CD4-positive, alpha-beta memory T cell (primary cell): Measurements from ENCODE around the gene SAXO2. TPM values are rescaled to one million over a fixed set of nuclear protein-coding genes. Genes with fewer than 3 reads are reported as not detected.
"Not testable (repeated sequence)": the region's sequence is repeated elsewhere in the genome, so short reads cannot be mapped to it uniquely, and the experiment has no call there.

Experiments used
- CTCF ChIA-PET: fragments of 350-600 bp; sonication (Branson Sonifier 250); formaldehyde crosslinking; loops from one replicate; lab custom pipeline; 2021; ENCODE audit warnings: inconsistent platforms; ENCODE audit not compliant: partially characterized antibody; lab: Charles Lee
- POLR2A ChIA-PET: fragments of 350-600 bp; sonication (Branson Sonifier 250); formaldehyde crosslinking; loops from one replicate; lab custom pipeline; 2021; ENCODE audit not compliant: partially characterized antibody; lab: Charles Lee
- DNase-seq, 5 donors: peaks; one replicate each; pipeline versions ENCODE4 v3.0.0 to v3.0.0-alpha.2; 2020 to 2022; ENCODE audit warnings: mixed read lengths in 1 of 5
- H3K27ac ChIP-seq: one replicate; pipeline ENCODE4 v1.7.0; 2013; ENCODE audit warnings: low read depth, low read length
- H3K27me3 ChIP-seq: 2 replicates; pipeline ENCODE4 v1.7.0; 2013; ENCODE audit warnings: mild to moderate bottlenecking, low read length, moderate library complexity; ENCODE audit not compliant: insufficient read depth
- H3K36me3 ChIP-seq: 2 replicates; pipeline ENCODE4 v1.7.0; 2013; ENCODE audit warnings: mild to moderate bottlenecking, low read length, moderate library complexity; ENCODE audit not compliant: insufficient read depth
- H3K4me1 ChIP-seq: 2 replicates; pipeline ENCODE4 v1.7.0; 2013; ENCODE audit warnings: mild to moderate bottlenecking, low read length, moderate library complexity; ENCODE audit not compliant: insufficient read depth
- H3K4me3 ChIP-seq, 2 donors: one replicate each; pipeline ENCODE4 v1.7.0; 2013; ENCODE audit warnings: low read length in 2 of 2, mild to moderate bottlenecking in 1 of 2
- H3K9me3 ChIP-seq, 2 donors: one replicate each; pipeline ENCODE4 v1.7.0; 2013; ENCODE audit warnings: low read length in 2 of 2, control low read depth in 1 of 2; ENCODE audit not compliant: control insufficient read depth in 1 of 2
- H3K27ac Mint-ChIP-seq, 7 donors: one replicate each; pipeline ENCODE4 v1.8.0; 2020 to 2021; ENCODE audit warnings: mixed read lengths in 7 of 7, mild to moderate bottlenecking in 6 of 7, inconsistent platforms in 3 of 7, moderate library complexity in 3 of 7
- H3K27me3 Mint-ChIP-seq, 2 donors: one replicate each; pipeline ENCODE4 v1.8.0; 2020 to 2021; ENCODE audit warnings: mixed read lengths in 2 of 2
- H3K36me3 Mint-ChIP-seq, 2 donors: one replicate each; pipeline ENCODE4 v1.8.0; 2020 to 2021; ENCODE audit warnings: mixed read lengths in 2 of 2, inconsistent platforms in 1 of 2, mild to moderate bottlenecking in 1 of 2
- H3K4me1 Mint-ChIP-seq, 4 donors: one replicate each; pipeline ENCODE4 v1.8.0; 2020 to 2021; ENCODE audit warnings: mixed read lengths in 4 of 4, mild to moderate bottlenecking in 1 of 4
- H3K4me3 Mint-ChIP-seq, 8 donors: one replicate each; pipeline ENCODE4 v1.8.0; 2020 to 2021; ENCODE audit warnings: mixed read lengths in 8 of 8, mild to moderate bottlenecking in 7 of 8, moderate library complexity in 6 of 8, inconsistent platforms in 3 of 8
- H3K9me3 Mint-ChIP-seq, 8 donors: one replicate each; pipeline ENCODE4 v1.8.0; 2020 to 2021; ENCODE audit warnings: mixed read lengths in 8 of 8, mild to moderate bottlenecking in 5 of 8, inconsistent platforms in 3 of 8, moderate library complexity in 1 of 8
- intact Hi-C: fragments of 100-400 bp; cut with micrococcal nuclease; formaldehyde crosslinking; loops from one replicate; pipeline ENCODE4 v1.15.1; 2023
- polyA plus RNA-seq, 2 donors: library from polyadenylated mRNA; unstranded; fragments of 300-500 nt; fragmentation: Illumina TruSeq; gene quantifications; one replicate each; pipeline ENCODE4 v1.2.3, GENCODE V29; 2021
- total RNA-seq, 2 experiments: library from RNA; stranded (reverse); gene quantifications; one replicate each; pipeline ENCODE4 v1.2.3, GENCODE V29; 2021

Gene SAXO2
- total and polyA plus RNA-seq, 4 experiments from 2014 or later, result 0.26 to 2.7 (median 1.7) TPM; not detected in 1

DNA sequence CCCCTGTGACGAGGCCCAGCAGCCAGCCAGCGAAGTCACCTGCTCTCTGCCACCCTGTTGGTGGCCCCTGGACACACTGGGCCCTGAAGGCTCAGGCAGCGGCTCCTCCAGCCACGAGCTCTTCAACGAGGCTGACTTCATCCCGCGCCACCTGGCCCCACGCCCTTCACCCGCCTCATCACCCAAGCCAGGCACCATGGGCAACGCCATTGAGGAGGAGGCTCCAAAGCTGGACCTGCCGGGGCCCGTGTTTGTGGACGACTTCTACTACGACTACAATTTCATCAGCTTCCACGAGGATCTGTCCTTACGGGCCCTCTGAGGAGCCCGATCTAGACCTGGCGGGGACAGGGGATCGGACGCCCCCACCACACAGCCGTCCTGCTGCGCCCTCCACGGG is 64.3 kb downstream of the SAXO2 start:
- H3K4me3 ChIP-seq, DNase-seq, POLR2A ChIA-PET, intact Hi-C loops, H3K9me3 ChIP-seq, H3K36me3 Mint-ChIP-seq, H3K27ac Mint-ChIP-seq, H3K9me3 Mint-ChIP-seq, H3K27me3 ChIP-seq, H3K27ac ChIP-seq, CTCF ChIA-PET, H3K4me1 ChIP-seq, H3K4me3 Mint-ChIP-seq, H3K36me3 ChIP-seq, H3K27me3 Mint-ChIP-seq, H3K4me1 Mint-ChIP-seq: not testable (repeated sequence)

DNA sequence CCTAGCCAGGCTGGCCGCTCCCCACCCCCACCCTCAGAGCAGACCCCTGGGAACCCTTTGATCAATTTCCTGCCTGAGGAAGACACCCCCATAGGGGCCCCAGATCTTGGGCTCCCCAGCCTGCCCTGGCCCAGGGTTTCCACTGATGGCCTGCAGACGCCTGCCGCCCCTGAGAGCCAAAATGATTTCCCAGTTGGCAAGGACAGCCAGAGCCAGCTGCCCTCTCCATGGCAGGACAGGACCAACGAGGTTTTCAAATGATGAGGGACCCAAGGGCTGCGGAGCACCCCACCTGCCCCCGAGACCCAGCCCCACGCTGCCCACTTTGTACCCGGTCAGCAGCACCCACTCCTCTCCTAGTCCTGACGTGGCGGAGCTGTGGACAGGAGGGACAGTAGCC is 64.8 kb downstream of the SAXO2 start:
- POLR2A ChIA-PET, CTCF ChIA-PET, H3K27ac ChIP-seq, H3K4me1 Mint-ChIP-seq, intact Hi-C loops, DNase-seq, H3K4me3 Mint-ChIP-seq, H3K27me3 ChIP-seq, H3K4me1 ChIP-seq, H3K27me3 Mint-ChIP-seq, H3K27ac Mint-ChIP-seq, H3K9me3 Mint-ChIP-seq, H3K36me3 Mint-ChIP-seq, H3K9me3 ChIP-seq, H3K36me3 ChIP-seq, H3K4me3 ChIP-seq: not testable (repeated sequence)

DNA sequence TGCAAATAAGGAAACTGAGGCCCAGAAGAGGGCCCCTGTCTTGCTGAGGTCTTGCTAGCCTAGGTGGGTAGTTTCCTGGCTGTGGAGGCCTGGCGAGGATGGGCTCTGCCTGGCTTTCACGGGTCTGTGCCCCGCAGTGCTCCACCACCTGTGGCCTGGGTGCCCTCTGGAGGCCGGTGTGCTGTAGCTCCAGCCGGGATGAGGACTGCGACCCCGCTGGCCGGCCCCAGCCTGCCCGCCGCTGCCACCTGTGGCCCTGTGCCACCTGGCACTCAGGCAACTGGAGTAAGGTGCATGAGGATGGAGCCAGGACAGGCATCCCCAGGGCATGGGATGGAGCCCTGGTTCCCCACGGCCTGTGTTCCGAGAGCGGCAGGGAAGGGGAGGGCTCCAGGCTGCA is 66.4 kb downstream of the SAXO2 start:
- H3K36me3 Mint-ChIP-seq, H3K27me3 Mint-ChIP-seq, H3K27ac ChIP-seq: not testable (repeated sequence)

DNA sequence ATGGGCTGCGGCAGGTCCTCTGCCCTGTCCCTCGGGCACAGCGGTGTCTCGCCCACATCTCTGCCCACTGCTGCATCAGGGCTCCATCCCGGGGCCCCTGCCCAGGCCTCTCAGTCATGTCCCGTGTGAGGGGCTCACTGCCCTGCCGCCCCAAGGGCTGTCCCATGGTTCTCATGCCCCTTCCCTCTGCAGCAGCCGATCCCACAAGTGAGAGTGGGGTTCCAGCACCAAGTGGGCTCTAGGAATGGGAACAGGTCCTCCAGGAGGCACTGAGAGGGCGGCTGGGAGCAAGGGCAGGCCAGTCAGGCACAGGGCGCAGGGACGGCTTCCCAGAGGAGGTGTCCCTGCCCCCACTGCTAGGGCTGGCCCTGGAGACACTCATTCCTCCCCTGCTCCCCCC is 68.3 kb downstream of the SAXO2 start:
- H3K4me3 ChIP-seq, H3K9me3 Mint-ChIP-seq, DNase-seq, H3K9me3 ChIP-seq, H3K27ac Mint-ChIP-seq, H3K36me3 Mint-ChIP-seq, H3K36me3 ChIP-seq, H3K27me3 Mint-ChIP-seq, H3K27me3 ChIP-seq, H3K4me3 Mint-ChIP-seq, H3K4me1 ChIP-seq, H3K27ac ChIP-seq, POLR2A ChIA-PET, CTCF ChIA-PET: not testable (repeated sequence)
- intact Hi-C loops, result loop anchor here (10.0 kb wide), 1 partner anchor 46 kb away; no protein-coding TSS in a partner anchor
- H3K4me1 Mint-ChIP-seq, result peaks cover 0 to 13% (median 4%) of the 10 kb centered on the region in 4 donors

More for the DNA sequence above, 66.4 kb downstream of the SAXO2 start:
- H3K27ac Mint-ChIP-seq, intact Hi-C loops, H3K27me3 ChIP-seq, H3K4me1 ChIP-seq, H3K36me3 ChIP-seq, DNase-seq, H3K9me3 Mint-ChIP-seq, H3K4me3 Mint-ChIP-seq, H3K4me3 ChIP-seq, H3K9me3 ChIP-seq, POLR2A ChIA-PET, CTCF ChIA-PET: not testable (repeated sequence)
- peaks cover 0 to 13% (median 4%) of the 10 kb centered on the region in 4 donors for H3K4me1 Mint-ChIP-seq

DNA sequence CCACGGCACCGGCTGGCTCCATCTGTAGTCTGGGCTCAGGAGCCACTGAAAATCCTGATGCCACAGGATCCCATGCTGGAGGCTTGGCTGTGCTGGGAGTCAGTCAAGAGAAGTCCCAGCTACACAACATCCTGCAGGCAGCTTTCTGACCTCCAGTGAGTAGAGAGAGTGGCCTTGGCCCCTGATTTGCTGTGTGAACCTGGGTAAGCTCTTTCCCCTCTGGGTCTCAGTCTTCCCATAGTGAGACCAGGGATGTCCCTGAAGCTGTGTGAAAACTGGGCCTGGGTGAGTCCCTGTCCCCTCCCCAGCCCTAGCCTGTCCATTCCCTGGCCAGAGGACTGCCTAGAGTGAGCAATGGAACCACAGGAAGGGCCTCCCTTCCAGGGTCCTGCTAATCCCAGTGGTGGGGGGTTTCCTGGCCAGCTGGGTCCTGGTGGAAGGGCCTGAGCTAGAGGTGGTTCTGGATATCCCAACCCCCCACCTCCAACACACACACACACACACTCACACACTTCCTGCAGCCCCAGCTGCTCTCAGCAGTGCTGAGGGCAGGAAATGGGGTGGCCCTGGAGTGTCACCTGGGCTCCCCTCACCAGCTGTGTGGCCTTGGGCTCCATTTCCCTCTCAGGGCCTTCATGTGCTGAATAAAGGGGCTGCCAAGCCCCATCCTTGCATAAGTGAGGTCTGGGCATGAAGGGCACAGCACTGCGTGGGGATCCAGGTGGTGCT is 69.1 kb downstream of the SAXO2 start:
- Mint-ChIP-seq H3K27ac (peak overlapping the region in 1 of 7 donors; percentile 12), H3K4me1 (peaks cover 0 to 13% (median 4%) of the 10 kb centered on the region in 4 donors)
- H3K36me3 ChIP-seq, H3K27me3 ChIP-seq, POLR2A ChIA-PET, H3K27ac ChIP-seq, H3K9me3 Mint-ChIP-seq, H3K4me1 ChIP-seq, H3K27me3 Mint-ChIP-seq, H3K4me3 Mint-ChIP-seq, H3K9me3 ChIP-seq, H3K36me3 Mint-ChIP-seq, H3K4me3 ChIP-seq, CTCF ChIA-PET: not testable (repeated sequence)
- intact Hi-C loops, result loop anchor here (10.0 kb wide), 1 partner anchor 47 kb away; no protein-coding TSS in a partner anchor
- DNase-seq, result peak in 4 of 5 donors; percentile 18 to 36 (median 31)

DNA sequence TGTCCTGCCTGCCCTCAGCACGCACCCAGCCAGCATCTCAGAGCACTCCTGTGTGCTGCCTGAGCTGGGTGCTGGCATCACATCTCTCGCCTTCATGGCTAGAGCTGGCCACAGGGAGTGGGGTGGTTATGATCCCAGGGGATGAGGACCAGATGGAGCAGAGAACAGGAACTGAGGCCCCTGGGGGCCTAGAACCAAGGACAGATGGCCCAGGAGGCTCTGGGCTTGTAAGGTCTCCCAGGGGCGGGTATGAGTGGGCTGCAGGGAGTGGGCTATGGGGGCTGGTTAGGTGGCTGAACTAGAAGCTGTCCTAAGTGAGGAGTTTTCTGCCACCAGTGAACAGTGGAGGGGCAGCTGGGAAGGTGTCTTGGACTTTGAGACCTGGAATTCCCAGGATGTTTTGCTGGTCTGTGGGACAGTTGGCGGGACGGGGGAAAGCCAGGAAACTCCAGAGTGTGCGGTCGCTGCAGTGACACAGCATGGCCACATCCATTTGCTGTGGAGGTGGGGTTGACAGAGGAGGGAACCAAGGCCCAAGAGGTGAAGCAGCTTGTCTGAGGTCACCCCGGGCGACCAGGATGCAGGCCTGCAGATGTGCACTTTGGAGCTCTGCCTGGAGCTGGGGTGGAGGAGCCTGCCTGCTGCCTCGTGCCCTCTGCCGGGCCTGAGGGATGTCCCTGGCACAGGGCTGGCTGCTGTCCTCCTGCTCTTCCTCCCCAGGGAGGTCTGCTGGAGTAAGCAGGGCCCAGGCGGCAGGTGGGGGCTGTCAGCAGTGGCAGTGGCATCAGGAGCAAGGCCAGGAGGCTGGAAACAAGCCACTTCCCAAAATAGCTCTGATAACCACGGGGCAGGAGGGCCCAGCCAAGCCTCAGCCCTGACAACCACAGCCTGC is 70.3 kb downstream of the SAXO2 start:
- H3K36me3 Mint-ChIP-seq, H3K4me1 ChIP-seq, H3K27ac Mint-ChIP-seq, CTCF ChIA-PET, H3K36me3 ChIP-seq, POLR2A ChIA-PET, H3K4me3 ChIP-seq, H3K9me3 ChIP-seq, H3K27me3 Mint-ChIP-seq, H3K27me3 ChIP-seq, H3K9me3 Mint-ChIP-seq, DNase-seq, H3K4me3 Mint-ChIP-seq, H3K27ac ChIP-seq: not testable (repeated sequence)
- intact Hi-C loops, result loop anchor here (10.0 kb wide), 1 partner anchor 48 kb away; no protein-coding TSS in a partner anchor
- H3K4me1 Mint-ChIP-seq, result peaks cover 0 to 13% (median 4%) of the 10 kb centered on the region in 4 donors
